HepG2 (cell line): ENCODE measurements around the gene PFDN1. TPM values are rescaled to one million over a fixed set of nuclear protein-coding genes. Genes with fewer than 3 reads are reported as not detected.

Experiments used
- ATAC-seq: fragments of 200-7000 bp; cut with Tn5 transposase; 3 replicates; pipeline ENCODE4 v1.9.1; 2020; ENCODE audit warnings: mild to moderate bottlenecking, moderate library complexity
- BruUV-seq: library from RNA; stranded (reverse); fragments of 400-500 nt; replicated peaks from 2 replicates; lab custom pipeline; 2021; lab: Mats Ljungman, UMichigan
- CTCF ChIA-PET: fragments of 300-600 bp; formaldehyde crosslinking; extraction: SDS; loops from one replicate; lab custom pipeline; 2021; ENCODE audit warnings: low total read pairs, inconsistent platforms, low intra/inter-chr PET ratio; lab: Yijun Ruan, JAX
- POLR2A ChIA-PET: fragments of 350-600 bp; sonication (Branson Sonifier 250); formaldehyde crosslinking; loops from one replicate; lab custom pipeline; 2020; ENCODE audit warnings: antibody characterized with exemption, inconsistent platforms; lab: Yijun Ruan, JAX
- DNase-seq: peaks from one replicate; pipeline ENCODE4 v3.0.0-alpha.2; 2015; ENCODE audit warnings: low spot score
- FAIRE-seq: peaks from 3 replicates; lab custom pipeline; 2011; peaks lifted over from hg19 to GRCh38; lab: Jason Lieb, UNC
- H2AFZ ChIP-seq: one replicate; pipeline ENCODE4 v1.6.1; 2011; ENCODE audit warnings: low read length, inconsistent platforms
- H3K27ac ChIP-seq: fragments of 300-600 bp; 3 replicates; pipeline ENCODE4 v1.8.0; 2011; ENCODE audit warnings: mixed run types, mild to moderate bottlenecking, mixed read lengths, low read length, inconsistent platforms; ENCODE audit not compliant: insufficient read depth; ENCODE audit errors: extremely low read length
- H3K27me3 ChIP-seq, 2 experiments: fragments of 200-600 bp in 1 of 2; 2 replicates in 1 of 2; 3 replicates in 1 of 2; pipeline versions ENCODE4 v1.6.0 to v1.8.0; 2011; ENCODE audit warnings: low read length in 2 of 2, mild to moderate bottlenecking in 2 of 2, moderate library complexity in 2 of 2, inconsistent platforms in 1 of 2; ENCODE audit not compliant: insufficient read depth in 2 of 2, control insufficient read depth in 1 of 2
- H3K36me3 ChIP-seq, 2 experiments: fragments of 200-600 bp in 1 of 2; replicated peaks in 1 of 2; 2 replicates in 1 of 2; 3 replicates in 1 of 2; pipeline versions ENCODE4 v1.5.1 to v1.8.0; 2011; ENCODE audit warnings: low read length in 2 of 2, inconsistent platforms in 1 of 2; ENCODE audit not compliant: insufficient read depth in 2 of 2, control insufficient read depth in 1 of 2
- H3K4me1 ChIP-seq: 2 replicates; pipeline ENCODE4 v1.5.1; 2012; ENCODE audit warnings: low read length, inconsistent platforms; ENCODE audit not compliant: insufficient read depth
- H3K4me2 ChIP-seq: 2 replicates; pipeline ENCODE4 v1.6.0; 2011; ENCODE audit warnings: low read depth, low read length, inconsistent platforms
- H3K4me3 ChIP-seq, 3 experiments: fragments of 200-600 bp in 1 of 3; sonication (generic), shearing (Covaris generic) in 1 of 3; replicated peaks in 1 of 3; 2 replicates each; pipeline ENCODE4 v1.5.1; 2011 to 2016; ENCODE audit warnings: low read length in 3 of 3, inconsistent platforms in 2 of 3, low read depth in 2 of 3, mild to moderate bottlenecking in 2 of 3, control low read depth in 1 of 3, mixed read lengths in 1 of 3; ENCODE audit not compliant: insufficient read depth in 1 of 3
- H3K79me2 ChIP-seq: one replicate; pipeline ENCODE4 v1.6.1; 2011; ENCODE audit warnings: low read length, inconsistent platforms; ENCODE audit not compliant: insufficient read depth
- H3K9ac ChIP-seq: 2 replicates; pipeline ENCODE4 v1.6.0; 2011; ENCODE audit warnings: mild to moderate bottlenecking, low read depth, low read length, inconsistent platforms; ENCODE audit not compliant: insufficient read depth
- H3K9me3 ChIP-seq: 2 replicates; pipeline ENCODE4 v1.5.1; 2012; ENCODE audit warnings: mild to moderate bottlenecking, low read length
- H4K20me1 ChIP-seq: 2 replicates; pipeline ENCODE4 v1.6.0; 2011; ENCODE audit warnings: inconsistent platforms, mild to moderate bottlenecking, low read length, moderate library complexity; ENCODE audit not compliant: insufficient read depth
- DDIT3 ChIP-seq: sonication (generic); formaldehyde crosslinking; IDR thresholded peaks from 2 replicates; pipeline ENCODE4 v1.4.0; 2020; ENCODE audit warnings: mild to moderate bottlenecking, missing genetic modification reagents
- FOSL2 ChIP-seq: sonication (generic); formaldehyde crosslinking; IDR thresholded peaks from 2 replicates; pipeline ENCODE4 v1.4.0; 2020; ENCODE audit warnings: missing genetic modification reagents
- MLXIP ChIP-seq: sonication (generic); formaldehyde crosslinking; IDR thresholded peaks from 2 replicates; pipeline ENCODE4 v1.9.0; 2021; ENCODE audit warnings: missing genetic modification reagents, borderline replicate concordance
- NFATC3 ChIP-seq: sonication (generic); formaldehyde crosslinking; IDR thresholded peaks from 2 replicates; pipeline ENCODE4 v1.5.1; 2020; ENCODE audit warnings: mild to moderate bottlenecking, missing genetic modification reagents
- SPEN ChIP-seq: sonication (generic); formaldehyde crosslinking; IDR thresholded peaks from 2 replicates; pipeline ENCODE4 v1.5.1; 2020; ENCODE audit warnings: low read depth, mild to moderate bottlenecking, missing genetic modification reagents
- TFDP1 ChIP-seq: IDR thresholded peaks from 2 replicates; pipeline ENCODE4 v1.6.1; 2016; ENCODE audit warnings: missing compliant biosample characterization, missing genetic modification reagents, borderline replicate concordance
- TGIF2 ChIP-seq: IDR thresholded peaks from 2 replicates; pipeline ENCODE4 v1.6.1; 2016; ENCODE audit warnings: control low read depth, missing compliant biosample characterization
- ZBTB4 ChIP-seq: sonication (generic); formaldehyde crosslinking; IDR thresholded peaks from 2 replicates; pipeline ENCODE4 v1.4.0; 2020; ENCODE audit warnings: missing genetic modification reagents, mild to moderate bottlenecking, borderline replicate concordance
- ZC3H13 ChIP-seq: sonication (generic); formaldehyde crosslinking; IDR thresholded peaks from 2 replicates; pipeline ENCODE4 v1.8.1; 2023; ENCODE audit warnings: mild to moderate bottlenecking, missing genetic modification reagents, moderate library complexity
- ZFP36L1 ChIP-seq: sonication (generic); formaldehyde crosslinking; IDR thresholded peaks from 2 replicates; pipeline ENCODE4 v1.8.0; 2022; ENCODE audit warnings: mild to moderate bottlenecking, missing genetic modification reagents, moderate library complexity
- ZFX ChIP-seq: sonication (generic); formaldehyde crosslinking; IDR thresholded peaks from 2 replicates; pipeline ENCODE4 v1.4.0; 2020; ENCODE audit warnings: mild to moderate bottlenecking, low read depth, missing genetic modification reagents, moderate library complexity
- ZNF230 ChIP-seq: sonication (generic); formaldehyde crosslinking; IDR thresholded peaks from 2 replicates; pipeline ENCODE4 v1.4.0; 2020; ENCODE audit warnings: mild to moderate bottlenecking, missing genetic modification reagents
- ZNF501 ChIP-seq: sonication (generic); formaldehyde crosslinking; IDR thresholded peaks from 2 replicates; pipeline ENCODE4 v1.5.1; 2020; ENCODE audit warnings: mild to moderate bottlenecking, moderate library complexity, missing genetic modification reagents
- ZSCAN20 ChIP-seq: sonication (generic); formaldehyde crosslinking; IDR thresholded peaks from 2 replicates; pipeline ENCODE4 v1.4.0; 2020; ENCODE audit warnings: missing genetic modification reagents, mild to moderate bottlenecking, borderline replicate concordance
- WGBS: methylation state at CpG from one replicate; pipeline ENCODE4 v1.1.6; 2017; ENCODE audit warnings: low lambda C conversion rate; 5-methylcytosine and 5-hydroxymethylcytosine counted together
- in situ Hi-C: cut with HindIII; loops from 2 replicates; pipeline ENCODE4 v1.10.0; 2017; ENCODE audit warnings: low pct_unique_long_range_greater_than_20kb; ENCODE audit not compliant: extremely low pct_ligation_motif_present
- intact Hi-C: fragments of 100-400 bp; cut with micrococcal nuclease; formaldehyde crosslinking; loops from one replicate; pipeline ENCODE4 v1.10.0; 2022; ENCODE audit not compliant: unreplicated experiment
- polyA plus RNA-seq, 8 experiments: library from polyadenylated mRNA; depleted of rRNA in 3 of 8; stranded (reverse) in 7 of 8; unstranded in 1 of 8; fragments of >200 nt; fragmentation: Illumina TruSeq in 4 of 8; extraction: Trizol in 4 of 8; gene quantifications; 2 replicates each; pipeline versions ENCODE4 v1.2.1 to v1.2.3, GENCODE V29; 2011 to 2016; ENCODE audit warnings: low read depth in 4 of 8, missing spikeins in 1 of 8, mixed read lengths in 1 of 8; ENCODE audit not compliant: insufficient read depth in 1 of 8
- total RNA-seq, 5 experiments: library from RNA; depleted of rRNA; stranded (reverse); fragments of >200 nt; fragmentation: Illumina TruSeq; extraction: Trizol; gene quantifications; 2 replicates each; pipeline ENCODE4 v1.2.3, GENCODE V29; 2016; ENCODE audit warnings: low read depth in 1 of 5

PFDN1 gene
- total and polyA plus RNA-seq, 2 of the 13 experiments (the other 11 are each of a cell fraction or from before 2014, with no cell fraction given), result 67.2 to 70.8 TPM

GRCh38 chr5:140202078-140202477, 100.8 kb downstream of the PFDN1 start:
- no peak for TF ChIP-seq MLXIP (CRISPR knock-in tag)
- TF ChIP-seq ZFP36L1, result no peak
- no peak for TF ChIP-seq ZNF230
- no peak for TF ChIP-seq FOSL2
- TF ChIP-seq ZC3H13, result no peak
- no peak for TF ChIP-seq ZBTB4 (CRISPR knock-in tag)
- no peak for TF ChIP-seq ZFX (CRISPR knock-in tag)
- TF ChIP-seq DDIT3 (CRISPR knock-in tag), result no peak
- TF ChIP-seq NFATC3 (CRISPR knock-in tag), result no peak
- no peak for TF ChIP-seq SPEN (CRISPR knock-in tag)
- no peak for TF ChIP-seq TGIF2
- no peak for TF ChIP-seq ZSCAN20
- TF ChIP-seq ZNF501 (CRISPR knock-in tag), result no peak
- no peak for TF ChIP-seq TFDP1 (CRISPR knock-in tag)
- peaks cover 3 to 5% of the 10 kb centered on the region in 2 experiments; a peak in 1 of 5 replicates for H3K36me3 ChIP-seq
- FAIRE-seq (no peak), DNase-seq (no peak), ATAC-seq (no peak)
- no peaks in the 10 kb centered on the region for H4K20me1 ChIP-seq
- WGBS, result 73% methylated on average over 4 of the region's 4 CpGs
- H3K9me3 ChIP-seq, result no peaks in the 10 kb centered on the region
- in situ Hi-C loops (no loop called here), intact Hi-C loops (no loop called here)
- peaks cover 3% of the 10 kb centered on the region for H3K79me2 ChIP-seq
- CTCF ChIA-PET, result no interaction called here
- no peak overlapping the region for H3K4me2 ChIP-seq
- POLR2A ChIA-PET, result no interaction called here
- H2AFZ ChIP-seq, result no peak overlapping the region
- no peak overlapping the region for H3K4me3 ChIP-seq
- no peak overlapping the region for H3K9ac ChIP-seq
- BruUV-seq, result no TSS peak
- H3K27me3 ChIP-seq, result no peaks in the 10 kb centered on the region
- H3K27ac ChIP-seq, result no peak overlapping the region
- H3K4me1 ChIP-seq, result peaks cover 28% of the 10 kb centered on the region
